ENCODE results near the gene ZGPAT. TPM values are rescaled to one million over a fixed set of nuclear protein-coding genes. Genes with fewer than 3 reads are reported as not detected.

The ZGPAT gene
- total and polyA plus RNA-seq, 2 of the 8 experiments (the other 6 are each of a cell fraction or from before 2014, with no cell fraction given): 14.5 to 21.4 TPM

- Histone ChIP-seq H2AK5ac (ENCODE audit: low read depth, low read length) (no peak overlapping the region), H4K20me1 (replicated peaks in 1 of 2; ENCODE audit: control insufficient read depth in 1 of 2, insufficient read depth in 2 of 2, low read length in 2 of 2) (peaks cover 0 to 2% of the 10 kb centered on the region in 2 experiments), H3K18ac (ENCODE audit: extremely low read depth, low read length) (no peak overlapping the region), H2BK15ac (ENCODE audit: low read length) (no peak overlapping the region), H3K4me3 (ENCODE audit: extremely low read depth in 1 of 4, insufficient read depth in 2 of 4, low read depth in 3 of 4, low read length in 4 of 4) (no peak overlapping the region), H3K4me2 (ENCODE audit: insufficient read depth in 1 of 2, low read depth in 2 of 2, low read length in 2 of 2) (no peak overlapping the region), H3K79me2 (ENCODE audit: control insufficient read depth in 1 of 2, insufficient read depth in 2 of 2, low read length in 2 of 2) (no peaks in the 10 kb centered on the region), H2BK20ac (ENCODE audit: low read length) (no peak overlapping the region), H3K4ac (replicated peaks; ENCODE audit: insufficient read length, low read depth, low read length) (no peak overlapping the region), H3K56ac (replicated peaks; ENCODE audit: insufficient read length, low read depth, low read length) (no peak overlapping the region), H2BK120ac (replicated peaks; ENCODE audit: low read depth, low read length) (no peak overlapping the region), H4K5ac (ENCODE audit: insufficient read length, low read depth, low read length) (no peak overlapping the region), H2BK12ac (ENCODE audit: low read depth, low read length) (no peak overlapping the region), H3K27me3 (replicated peaks in 1 of 4; ENCODE audit: control insufficient read depth in 3 of 4, extremely low read depth in 1 of 4, insufficient read depth in 3 of 4, low read length in 3 of 4) (no peaks in the 10 kb centered on the region), H3K36me3 (ENCODE audit: control insufficient read depth in 2 of 4, insufficient read depth in 4 of 4, low read length in 3 of 4) (peaks cover 0 to 4% (median 1%) of the 10 kb centered on the region in 4 experiments; a peak in 2 of 8 replicates), H3K23me2 (ENCODE audit: low read depth, low read length) (no peaks in the 10 kb centered on the region; the same call in 1 of the 2 replicates), H3K14ac (ENCODE audit: insufficient read length) (no peak overlapping the region), H3K79me1 (ENCODE audit: low read depth, low read length) (no peaks in the 10 kb centered on the region; the same call in 1 of the 2 replicates), H3K9ac (replicated peaks in 1 of 4; ENCODE audit: extremely low read depth in 1 of 4, low read depth in 3 of 4, low read length in 3 of 4) (no peak overlapping the region), H3K9me3 (ENCODE audit: insufficient read depth in 2 of 2, low read depth in 1 of 2, low read length in 1 of 2) (no peaks in the 10 kb centered on the region), H3K23ac (ENCODE audit: insufficient read length) (no peak overlapping the region), H2BK5ac (ENCODE audit: low read depth, low read length) (no peak overlapping the region), H2AFZ (ENCODE audit: low read length) (no peak overlapping the region), H4K8ac (ENCODE audit: extremely low read depth, insufficient read depth, low read length) (no peak overlapping the region), H3K27ac (ENCODE audit: low read depth, low read length) (no peak overlapping the region), H3K4me1 (replicated peaks in 1 of 4; ENCODE audit: control insufficient read depth in 3 of 4, insufficient read depth in 4 of 4, low read length in 3 of 4) (no peaks in the 10 kb centered on the region), H4K91ac (replicated peaks; ENCODE audit: insufficient read length, low read length) (no peak overlapping the region)
- CTCF ChIA-PET (ENCODE audit: partially characterized antibody): interaction anchor here (1.0 to 4.5 kb wide), 2 partner anchors 8 to 232 kb away, joined by 3 to 29 read pairs; no protein-coding TSS in a partner anchor
- no peak for FAIRE-seq
- DNase-seq (ENCODE audit: low read depth in 1 of 2, low spot score in 2 of 2): no peak
- 92% methylated on average over 18 of the region's 18 CpGs; no CpG with 5 or more reads in 1 of the 2 experiments for WGBS, 2 experiments (ENCODE audit: extremely low coverage in 1 of 2, insufficient coverage in 1 of 2, insufficient read length in 1 of 2, insufficient replicate concordance in 2 of 2, low coverage in 1 of 2, low lambda C conversion rate in 2 of 2, missing lambda C conversion rate in 1 of 2)
- no peak for TF ChIP-seq JUN (IDR thresholded peaks at IDR 0.05; ENCODE audit: low read depth, low read length)
- TF ChIP-seq HDAC2 (IDR thresholded peaks at IDR 0.05; ENCODE audit: borderline replicate concordance in 1 of 2, low read depth in 2 of 2, low read length in 2 of 2): no peak
- TF ChIP-seq SIRT6 (IDR thresholded peaks at IDR 0.05; ENCODE audit: low read length): no peak
- no peak for TF ChIP-seq SP4 (IDR thresholded peaks at IDR 0.05; ENCODE audit: low read length)
- POLR2A ChIA-PET (ENCODE audit: partially characterized antibody): interaction anchor here (0.6 kb wide), 1 partner anchor 206 kb away, joined by 3 read pairs; no protein-coding TSS in a partner anchor
Observed at GRCh38 chr20:63767456-63767855, 59.6 kb downstream of the ZGPAT start.

All from H1 (cell line).